ENCODE results near the gene PCSK5. TPM values are rescaled to one million over a fixed set of nuclear protein-coding genes. Genes with fewer than 3 reads are reported as not detected.

The PCSK5 gene
- total RNA-seq, 2 experiments from 2014 or later = 14.4 to 15.2 TPM

DNA sequence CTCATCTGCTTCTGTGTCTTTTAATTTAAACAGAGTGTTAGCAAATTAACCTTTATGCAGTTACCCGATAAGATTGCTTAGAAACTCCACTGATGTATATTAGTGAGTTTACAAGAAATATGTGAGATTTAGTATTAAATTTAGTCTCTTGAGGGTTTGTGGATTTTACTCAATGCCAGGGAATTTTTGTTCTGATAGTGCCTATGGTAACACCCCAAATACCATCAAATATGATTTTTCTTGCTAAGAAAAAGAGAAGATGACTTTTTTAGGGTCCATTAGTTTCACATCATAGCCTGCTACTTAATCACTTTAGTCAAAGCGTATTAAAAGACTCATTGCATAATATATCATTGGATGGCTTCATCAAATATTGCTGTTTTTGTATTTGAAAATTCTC is 224.9 kb downstream of the PCSK5 start:
- Mint-ChIP-seq H3K9me3 (no peaks in the 10 kb centered on the region), H3K27ac (peak overlapping the region; percentile 30), H3K36me3 (ENCODE audit: low read depth) (peaks cover 8% of the 10 kb centered on the region), H3K27me3 (no peaks in the 10 kb centered on the region), H3K4me3 (no peak overlapping the region), H3K4me1 (ENCODE audit: low read depth) (peaks cover 10% of the 10 kb centered on the region)
- H3K27ac ChIP-seq (ENCODE audit: low read depth in 1 of 2, low read length in 2 of 2) = no peak overlapping the region
- TF ChIP-seq, protein P1, sequence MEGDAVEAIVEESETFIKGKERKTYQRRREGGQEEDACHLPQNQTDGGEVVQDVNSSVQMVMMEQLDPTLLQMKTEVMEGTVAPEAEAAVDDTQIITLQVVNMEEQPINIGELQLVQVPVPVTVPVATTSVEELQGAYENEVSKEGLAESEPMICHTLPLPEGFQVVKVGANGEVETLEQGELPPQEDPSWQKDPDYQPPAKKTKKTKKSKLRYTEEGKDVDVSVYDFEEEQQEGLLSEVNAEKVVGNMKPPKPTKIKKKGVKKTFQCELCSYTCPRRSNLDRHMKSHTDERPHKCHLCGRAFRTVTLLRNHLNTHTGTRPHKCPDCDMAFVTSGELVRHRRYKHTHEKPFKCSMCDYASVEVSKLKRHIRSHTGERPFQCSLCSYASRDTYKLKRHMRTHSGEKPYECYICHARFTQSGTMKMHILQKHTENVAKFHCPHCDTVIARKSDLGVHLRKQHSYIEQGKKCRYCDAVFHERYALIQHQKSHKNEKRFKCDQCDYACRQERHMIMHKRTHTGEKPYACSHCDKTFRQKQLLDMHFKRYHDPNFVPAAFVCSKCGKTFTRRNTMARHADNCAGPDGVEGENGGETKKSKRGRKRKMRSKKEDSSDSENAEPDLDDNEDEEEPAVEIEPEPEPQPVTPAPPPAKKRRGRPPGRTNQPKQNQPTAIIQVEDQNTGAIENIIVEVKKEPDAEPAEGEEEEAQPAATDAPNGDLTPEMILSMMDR (IDR thresholded peaks at IDR 0.05) = no peak
- intact Hi-C loops (cut with DNase I, micrococcal nuclease) = loop anchor here in 1 of 2 experiments (5.0 kb wide), 1 partner anchor 43 kb away; no protein-coding TSS in a partner anchor
- H3K36me3 ChIP-seq (ENCODE audit: insufficient read depth, low read length) = no peaks in the 10 kb centered on the region
- H3K27me3 ChIP-seq (ENCODE audit: control insufficient read depth in 1 of 2, insufficient read depth in 2 of 2, low read length in 2 of 2) = no peaks in the 10 kb centered on the region
- ChIA-PET CTCF (no interaction called here), POLR2A (no interaction called here)
- no peaks in the 10 kb centered on the region for H3K4me1 ChIP-seq (ENCODE audit: insufficient read depth, low read length)
- no peak overlapping the region for H3K4me3 ChIP-seq (ENCODE audit: low read length)
- ATAC-seq (ENCODE audit: poor library complexity) (no peak), DNase-seq (no peak)
- H3K9me3 ChIP-seq (ENCODE audit: control insufficient read depth in 1 of 2, insufficient read depth in 1 of 2, low read length in 2 of 2) = no peaks in the 10 kb centered on the region

DNA sequence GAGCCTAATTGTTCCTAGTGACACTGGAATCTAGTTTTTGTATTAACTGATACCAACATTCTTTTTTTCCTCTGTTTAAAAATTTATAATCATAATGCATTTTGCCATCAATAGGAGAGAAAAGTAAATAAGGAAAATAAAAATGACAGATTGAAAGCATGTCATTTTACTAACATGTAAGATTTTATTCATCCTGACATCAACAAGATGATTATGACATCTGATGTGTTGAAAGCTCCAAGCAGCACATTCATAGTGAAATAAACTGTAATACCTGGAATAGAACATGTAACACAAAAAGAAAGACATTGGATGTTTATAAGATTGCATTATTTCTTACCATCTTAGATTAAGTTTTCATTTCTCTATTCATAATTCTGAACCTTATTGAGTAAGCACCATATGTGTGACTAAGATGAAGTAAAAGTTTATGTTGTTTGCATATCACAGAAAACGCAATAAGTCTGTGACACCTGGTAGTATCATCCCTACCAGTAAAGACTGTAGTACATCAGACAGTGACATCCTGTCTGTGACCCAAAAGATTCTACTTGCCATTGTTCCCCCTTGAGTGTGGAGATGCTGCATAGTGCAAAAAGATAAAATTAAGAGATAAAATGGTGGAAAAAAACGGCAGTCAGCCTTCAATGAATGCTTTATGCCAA is 225.6 kb downstream of the PCSK5 start:
- H3K27me3 ChIP-seq (ENCODE audit: control insufficient read depth in 1 of 2, insufficient read depth in 2 of 2, low read length in 2 of 2) = no peaks in the 10 kb centered on the region
- intact Hi-C loops (cut with DNase I, micrococcal nuclease) = loop anchor here in 1 of 2 experiments (5.0 kb wide), 1 partner anchor 44 kb away; no protein-coding TSS in a partner anchor
- TF ChIP-seq, protein P1 (IDR thresholded peaks at IDR 0.05) = no peak
- no peak for DNase-seq
- Mint-ChIP-seq H3K9me3 (no peaks in the 10 kb centered on the region), H3K27me3 (no peaks in the 10 kb centered on the region), H3K36me3 (ENCODE audit: low read depth) (peaks cover 4% of the 10 kb centered on the region), H3K4me1 (ENCODE audit: low read depth) (peaks cover 10% of the 10 kb centered on the region), H3K27ac (peak overlapping the region; percentile 30), H3K4me3 (no peak overlapping the region)
- ChIA-PET POLR2A (no interaction called here), CTCF (no interaction called here)
- H3K4me1 ChIP-seq (ENCODE audit: insufficient read depth, low read length) = no peaks in the 10 kb centered on the region
- no peaks in the 10 kb centered on the region for H3K36me3 ChIP-seq (ENCODE audit: insufficient read depth, low read length)
- H3K9me3 ChIP-seq (ENCODE audit: control insufficient read depth in 1 of 2, insufficient read depth in 1 of 2, low read length in 2 of 2) = no peaks in the 10 kb centered on the region
- no peak for ATAC-seq (ENCODE audit: poor library complexity)
- H3K4me3 ChIP-seq (ENCODE audit: low read length) = no peak overlapping the region
- no peak overlapping the region for H3K27ac ChIP-seq (ENCODE audit: low read depth in 1 of 2, low read length in 2 of 2)

DNA sequence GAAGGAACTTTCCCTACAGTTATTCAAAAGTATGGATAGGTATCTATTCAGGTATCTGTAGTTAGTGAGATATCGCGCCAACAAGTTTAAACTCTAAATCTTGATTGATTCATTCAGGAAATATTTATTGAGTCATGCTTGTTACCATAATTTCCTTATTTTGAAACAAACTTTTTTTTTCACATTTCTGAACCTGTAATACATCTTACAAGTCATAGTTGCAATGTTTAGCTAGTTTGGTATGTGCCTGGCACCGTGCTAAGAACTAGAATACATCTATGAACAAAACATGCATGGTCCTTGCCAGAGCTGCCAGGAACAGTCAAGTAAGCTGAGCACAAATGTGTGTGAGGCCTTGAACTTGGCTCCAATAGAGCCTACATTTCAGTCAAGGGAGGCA is 226.4 kb downstream of the PCSK5 start:
- Mint-ChIP-seq H3K27ac (peak overlapping the region; percentile 30), H3K27me3 (no peaks in the 10 kb centered on the region), H3K9me3 (no peaks in the 10 kb centered on the region), H3K4me1 (ENCODE audit: low read depth) (peaks cover 10% of the 10 kb centered on the region), H3K4me3 (no peak overlapping the region), H3K36me3 (ENCODE audit: low read depth) (peaks cover 4% of the 10 kb centered on the region)
- Histone ChIP-seq H3K36me3 (ENCODE audit: insufficient read depth, low read length) (no peaks in the 10 kb centered on the region), H3K4me3 (ENCODE audit: low read length) (no peak overlapping the region), H3K9me3 (ENCODE audit: control insufficient read depth in 1 of 2, insufficient read depth in 1 of 2, low read length in 2 of 2) (no peaks in the 10 kb centered on the region), H3K4me1 (ENCODE audit: insufficient read depth, low read length) (no peaks in the 10 kb centered on the region), H3K27me3 (ENCODE audit: control insufficient read depth in 1 of 2, insufficient read depth in 2 of 2, low read length in 2 of 2) (no peaks in the 10 kb centered on the region), H3K27ac (ENCODE audit: low read depth in 1 of 2, low read length in 2 of 2) (no peak overlapping the region)
- ChIA-PET POLR2A (no interaction called here), CTCF (no interaction called here)
- no peak for DNase-seq
- ATAC-seq (ENCODE audit: poor library complexity) = no peak
- intact Hi-C loops (cut with DNase I, micrococcal nuclease) = loop anchor here in 1 of 2 experiments (5.0 kb wide), 1 partner anchor 45 kb away; no protein-coding TSS in a partner anchor
- TF ChIP-seq, protein P1 (IDR thresholded peaks at IDR 0.05) = no peak

Measured in CD4-positive, alpha-beta T cell (primary cell).